Spleen (tissue), 7 donors: ENCODE measurements around the gene EMX2.
"Not testable (repeated sequence)": the region's sequence is repeated elsewhere in the genome, so short reads cannot be mapped to it uniquely, and the experiment has no call there.

Experiments
- CTCF ChIP-seq, 11 experiments: fragments of 200-600 bp in 7 of 11; fragments of 450-650 bp in 4 of 11; sonication (generic) in 4 of 11; IDR thresholded peaks in 8 of 11; conservative IDR thresholded peaks in 3 of 11; 1 replicate in 7 of 11; 2 replicates in 4 of 11; pipeline versions ENCODE4 v1.4.0 to v1.8.0; 2016 to 2021; ENCODE audit warnings: antibody characterized with exemption in 11 of 11, inconsistent platforms in 4 of 11, mild to moderate bottlenecking in 1 of 11
- POLR2A ChIP-seq, 3 donors: fragments of 450-650 bp; IDR thresholded peaks; one replicate each; pipeline ENCODE4 v1.5.1; 2017; ENCODE audit warnings: antibody characterized with exemption in 3 of 3, mild to moderate bottlenecking in 1 of 3
- POLR2AphosphoS5 ChIP-seq, 3 donors: sonication (generic); formaldehyde crosslinking; IDR thresholded peaks; one replicate each; pipeline ENCODE4 v1.5.1; 2017; ENCODE audit warnings: antibody characterized with exemption in 3 of 3
- donor health status: DM: no; HTN: no; CAD: no; lungs with moderate emphysema.
- donor health status: DM: no; HTN: no; CAD: no.
- donor health status: DM: no; HTN: no; CAD: no.

DNA sequence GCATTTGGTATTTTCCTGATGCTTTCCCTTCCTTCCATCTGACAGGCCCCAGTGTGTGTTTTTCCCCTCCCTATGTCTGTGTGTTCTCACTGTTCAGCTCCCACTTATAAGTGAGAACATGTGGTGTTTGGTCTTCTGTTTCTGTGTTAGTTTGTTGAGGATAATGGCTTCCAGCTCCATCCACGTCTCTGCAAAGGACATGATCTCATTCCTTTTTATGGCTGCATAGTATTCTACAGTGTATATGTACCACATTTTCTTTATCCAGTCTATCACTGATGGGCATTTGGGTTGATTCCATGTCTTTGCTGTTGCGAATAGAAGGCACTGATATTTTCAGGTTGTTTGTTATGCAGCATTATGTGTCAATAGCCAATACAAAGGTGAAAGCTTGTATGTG is 42.3 kb downstream of the EMX2 start:
- not testable (repeated sequence) for TF ChIP-seq POLR2A (IDR thresholded peaks at IDR 0.05); CTCF (IDR thresholded peaks at IDR 0.05 in 8 of 11, conservative IDR thresholded peaks at IDR 0.05 in 3 of 11); POLR2AphosphoS5 (IDR thresholded peaks at IDR 0.05)
